ENCODE results near the gene SLC14A1.

- TF ChIP-seq POLR2AphosphoS5 (IDR thresholded peaks at IDR 0.05) (no peak), CTCF (IDR thresholded peaks at IDR 0.05; ENCODE audit: poor library complexity, severe bottlenecking) (no peak), REST (IDR thresholded peaks at IDR 0.05; ENCODE audit: borderline replicate concordance) (no peak), SMC3 (conservative IDR thresholded peaks at IDR 0.05; ENCODE audit: poor library complexity) (no peak), EZH2 (IDR thresholded peaks at IDR 0.05; ENCODE audit: borderline replicate concordance, insufficient read depth, low read length, poor library complexity, severe bottlenecking) (no peak), RAD21 (conservative IDR thresholded peaks at IDR 0.05) (no peak), MXI1 (conservative IDR thresholded peaks at IDR 0.05; ENCODE audit: poor library complexity, severe bottlenecking) (no peak), TAF1 (IDR thresholded peaks at IDR 0.05; ENCODE audit: low read depth) (no peak), EP300 (conservative IDR thresholded peaks at IDR 0.05; ENCODE audit: poor library complexity, severe bottlenecking) (no peak)
Measured at GRCh38 chr18:45760462-45761036, 36.6 kb downstream of the SLC14A1 start.

Data from neural cell (in vitro differentiated cells).